KOPT-K1 (cell line): ENCODE results near the gene NCAPD3.
A peak's percentile ranks its signal among the peaks of the same experiment; 100 is the strongest.
"Not testable (repeated sequence)": the region's sequence is repeated elsewhere in the genome, so short reads cannot be mapped to it uniquely, and the experiment has no call there.

Experiments used
- H3K27ac ChIP-seq: fragments of 200-600 bp; sonication (generic); 2 replicates; pipeline ENCODE4 v1.5.1; 2016; ENCODE audit warnings: antibody characterized with exemption, mild to moderate bottlenecking, low read depth, low read length; ENCODE audit not compliant: poor library complexity, severe bottlenecking
- H3K36me3 ChIP-seq: fragments of 200-600 bp; sonication (generic); 2 replicates; pipeline ENCODE4 v1.5.1; 2017; ENCODE audit warnings: antibody characterized with exemption, mild to moderate bottlenecking, low read length, moderate library complexity; ENCODE audit not compliant: insufficient read depth
- H3K9me3 ChIP-seq: fragments of 200-600 bp; sonication (generic); 2 replicates; pipeline ENCODE4 v1.5.1; 2017; ENCODE audit warnings: antibody characterized with exemption, low read length, mild to moderate bottlenecking; ENCODE audit not compliant: insufficient read depth, poor library complexity, severe bottlenecking

NCAPD3 gene

GRCh38 chr11:134257101-134257500, 33.3 kb upstream of the NCAPD3 start:
- Histone ChIP-seq H3K36me3 (peaks cover 42% of the 10 kb centered on the region), H3K27ac (no peak overlapping the region), H3K9me3 (no peaks in the 10 kb centered on the region)

GRCh38 chr11:134255184-134255561, 31.4 kb upstream of the NCAPD3 start:
- H3K9me3 ChIP-seq, H3K27ac ChIP-seq: not testable (repeated sequence)
- peaks cover 42% of the 10 kb centered on the region for H3K36me3 ChIP-seq

DNA sequence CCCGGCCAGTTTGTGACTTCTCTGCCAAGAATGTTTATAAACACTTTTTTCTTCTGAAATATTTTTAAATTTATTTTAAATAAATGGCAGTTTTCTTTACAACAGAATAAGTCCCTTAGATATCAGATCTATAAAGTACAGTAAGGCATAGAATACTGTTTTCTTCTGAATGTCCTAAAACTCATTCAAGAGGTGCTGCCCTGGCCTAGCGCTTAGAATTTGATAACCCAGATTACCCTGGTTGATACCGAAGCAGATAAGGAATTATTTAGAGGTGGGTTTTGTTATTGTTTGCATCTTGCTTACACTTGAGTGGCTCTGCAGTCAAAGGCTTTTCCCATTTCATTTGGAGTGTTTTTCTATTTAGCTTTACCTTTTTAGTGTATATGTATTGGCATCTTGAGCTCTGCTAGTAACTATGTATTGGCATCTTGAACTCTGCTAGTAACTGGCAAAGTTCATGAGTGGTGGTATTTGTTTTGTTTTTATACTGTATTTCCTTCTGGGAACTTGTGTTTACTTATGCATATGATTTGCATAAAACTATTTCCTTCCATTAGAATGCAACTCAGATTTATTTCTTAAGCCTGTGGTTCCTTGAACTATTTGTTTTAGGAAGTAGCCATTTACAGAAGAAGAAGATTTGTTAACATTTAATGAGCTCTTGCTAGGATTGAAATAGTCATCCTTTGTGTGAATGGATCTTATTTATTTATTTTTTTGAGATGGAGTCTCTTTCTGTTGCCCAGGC, 30.8 kb upstream of the NCAPD3 start:
- no peaks in the 10 kb centered on the region for H3K9me3 ChIP-seq
- H3K27ac ChIP-seq: no peak overlapping the region
- peaks cover 43% of the 10 kb centered on the region for H3K36me3 ChIP-seq

- no peaks in the 10 kb centered on the region for H3K9me3 ChIP-seq
- H3K27ac ChIP-seq: peak within 1 kb of the TSS; percentile 67
- H3K36me3 ChIP-seq: peaks cover 43% of the 10 kb centered on the region
Measured at GRCh38 chr11:134253188-134253993, 29.6 kb upstream of the NCAPD3 start, which contains the start of the genes ACAD8 and THYN1. Gene ACAD8 (plus strand): TSS chr11:134253568. CDS start chr11:134253601, 33 bp downstream. Gene THYN1 (minus strand): TSS chr11:134253352. CDS start chr11:134252882, 470 bp downstream.

GRCh38 chr11:134252346-134253187, 28.8 kb upstream of the NCAPD3 start:
- Histone ChIP-seq H3K36me3 (peaks cover 46% of the 10 kb centered on the region), H3K9me3 (no peaks in the 10 kb centered on the region)

DNA sequence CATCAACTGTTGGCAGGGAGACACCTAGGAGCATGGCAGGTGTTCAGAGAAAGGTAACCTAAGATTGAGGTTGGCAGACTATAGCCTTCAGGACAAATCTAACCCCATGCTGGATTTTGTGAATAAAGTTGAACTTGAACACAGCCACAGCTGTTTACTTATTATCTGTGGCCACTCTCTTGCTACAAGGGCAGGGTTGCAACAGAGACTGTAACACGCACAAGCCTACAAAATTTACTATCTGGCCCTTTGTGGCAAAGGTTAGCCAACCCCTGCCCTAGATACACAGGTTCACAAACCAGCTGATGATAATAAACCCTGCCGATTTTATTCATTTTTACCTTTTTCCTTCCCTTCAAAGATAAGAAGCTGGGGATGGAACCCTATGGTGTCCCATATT, 26.9 kb upstream of the NCAPD3 start:
- Histone ChIP-seq H3K9me3 (no peaks in the 10 kb centered on the region), H3K27ac (no peak overlapping the region), H3K36me3 (peaks cover 59% of the 10 kb centered on the region)

More at GRCh38 chr11:134252346-134253187, 28.8 kb upstream of the NCAPD3 start:
- peak overlapping the region; percentile 67 for H3K27ac ChIP-seq

GRCh38 chr11:134250246-134250645, 26.5 kb upstream of the NCAPD3 start:
- Histone ChIP-seq H3K27ac (no peak overlapping the region), H3K9me3 (no peaks in the 10 kb centered on the region), H3K36me3 (peaks cover 63% of the 10 kb centered on the region)

GRCh38 chr11:134248910-134249480, 25.2 kb upstream of the NCAPD3 start:
- Histone ChIP-seq H3K27ac (no peak overlapping the region), H3K9me3 (no peaks in the 10 kb centered on the region), H3K36me3 (peaks cover 75% of the 10 kb centered on the region)

GRCh38 chr11:134246678-134247077, 22.9 kb upstream of the NCAPD3 start:
- Histone ChIP-seq H3K9me3 (no peaks in the 10 kb centered on the region), H3K27ac (no peak overlapping the region), H3K36me3 (peaks cover 99% of the 10 kb centered on the region)

GRCh38 chr11:134246100-134246499, 22.3 kb upstream of the NCAPD3 start:
- Histone ChIP-seq H3K9me3 (no peaks in the 10 kb centered on the region), H3K36me3 (peaks cover 100% of the 10 kb centered on the region), H3K27ac (no peak overlapping the region)

DNA sequence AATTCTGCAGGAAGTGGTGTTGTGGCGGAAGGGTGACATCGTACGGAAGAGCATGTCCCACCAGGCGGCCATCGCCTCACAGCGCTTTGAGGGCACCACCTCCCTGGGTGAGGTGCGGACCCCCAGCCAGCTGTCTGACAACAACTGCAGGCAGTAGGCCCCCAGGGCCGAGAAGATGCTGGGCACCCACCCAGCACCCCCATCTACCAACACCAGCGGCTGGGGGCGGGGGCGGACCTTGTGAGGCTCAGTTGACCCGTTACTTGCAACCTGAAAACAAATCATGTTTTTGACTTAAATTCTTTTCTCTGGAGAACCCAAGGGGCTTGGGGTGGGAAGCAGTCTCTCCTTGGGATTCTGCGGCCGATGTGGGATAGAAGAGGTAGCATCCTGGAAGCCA, 21.7 kb upstream of the NCAPD3 start:
- Histone ChIP-seq H3K36me3 (peaks cover 100% of the 10 kb centered on the region), H3K27ac (no peak overlapping the region), H3K9me3 (no peaks in the 10 kb centered on the region)

GRCh38 chr11:134244593-134244992, 20.8 kb upstream of the NCAPD3 start:
- Histone ChIP-seq H3K9me3 (no peaks in the 10 kb centered on the region), H3K27ac (no peak overlapping the region), H3K36me3 (peaks cover 100% of the 10 kb centered on the region)

DNA sequence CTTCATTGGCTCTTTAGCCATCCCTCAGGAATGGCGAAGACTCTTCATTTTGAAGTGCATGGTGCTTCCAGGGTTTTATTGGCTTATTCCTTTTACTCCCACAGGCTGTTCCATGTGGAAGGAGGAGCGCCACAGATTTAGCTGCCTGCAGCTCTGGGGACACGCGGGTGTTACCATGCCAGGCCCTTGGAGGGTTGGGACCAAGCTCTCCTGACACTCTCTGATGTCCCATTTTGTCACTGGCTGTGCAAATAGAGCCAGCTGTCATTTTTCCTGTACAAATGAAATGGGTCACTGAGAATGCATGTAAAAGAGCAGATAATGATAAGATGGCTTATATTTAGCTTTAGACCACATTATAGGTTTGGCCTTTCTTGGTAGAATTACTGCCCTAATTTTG, 20.1 kb upstream of the NCAPD3 start:
- Histone ChIP-seq H3K36me3 (peaks cover 100% of the 10 kb centered on the region), H3K27ac (no peak overlapping the region), H3K9me3 (no peaks in the 10 kb centered on the region)

- Histone ChIP-seq H3K9me3 (no peaks in the 10 kb centered on the region), H3K36me3 (peaks cover 95% of the 10 kb centered on the region), H3K27ac (no peak overlapping the region)
Measured at GRCh38 chr11:134242376-134242775, 18.6 kb upstream of the NCAPD3 start.
